Stimulated activated CD8-positive, alpha-beta memory T cell treated with anti-CD3 and anti-CD28 coated beads, Interleukin-4, amount 100 ng/mL, for 4 hours (primary cell): Measurements from ENCODE around the gene SRMS.

Source experiments
- DNase-seq, 2 donors: peaks; one replicate each; pipeline ENCODE4 v3.0.0-alpha.2; 2020; ENCODE audit warnings: low read depth in 2 of 2, low spot score in 1 of 2

The SRMS gene

GRCh38 chr20:63553933-63554290 is 6.4 kb upstream of the SRMS start, which contains the start of gene FNDC11:
TSS of gene FNDC11 (plus strand) at chr20:63554159. CDS start at chr20:63555664, 1,505 bp downstream.
- no peak for DNase-seq

- DNase-seq: peak; percentile 63 to 77
Observed at GRCh38 chr20:63553251-63553932, 5.8 kb upstream of the SRMS start.

- DNase-seq: no peak
Observed at GRCh38 chr20:63552481-63553249, 5.1 kb upstream of the SRMS start.

- DNase-seq: no peak
Observed at GRCh38 chr20:63551068-63551467, 3.5 kb upstream of the SRMS start.

- no peak for DNase-seq
Observed at GRCh38 chr20:63549679-63550282, 2.2 kb upstream of the SRMS start.

- DNase-seq: no peak
Observed at GRCh38 chr20:63549019-63549418, 1.5 kb upstream of the SRMS start.

GRCh38 chr20:63548542-63548941 is 993 bp upstream of the SRMS start:
- no peak for DNase-seq

- no peak for DNase-seq
Observed at GRCh38 chr20:63546956-63547724, 409 bp downstream of the SRMS start.

- no peak for DNase-seq
Observed at GRCh38 chr20:63546256-63546955, 1.1 kb downstream of the SRMS start.

- no peak for DNase-seq
Observed at GRCh38 chr20:63545814-63546213, 1.7 kb downstream of the SRMS start.

GRCh38 chr20:63544958-63545516 is 2.5 kb downstream of the SRMS start:
- DNase-seq: no peak

- DNase-seq: no peak
Observed at GRCh38 chr20:63544241-63544957, 3.1 kb downstream of the SRMS start.

GRCh38 chr20:63543733-63544132 is 3.8 kb downstream of the SRMS start:
- DNase-seq: no peak

GRCh38 chr20:63543131-63543530 is 4.4 kb downstream of the SRMS start:
- no peak for DNase-seq

- DNase-seq: no peak
Observed at GRCh38 chr20:63542696-63543095, 4.9 kb downstream of the SRMS start.

GRCh38 chr20:63542031-63542559 is 5.5 kb downstream of the SRMS start:
- DNase-seq: no peak

GRCh38 chr20:63541371-63541770 is 6.2 kb downstream of the SRMS start:
- DNase-seq: no peak

GRCh38 chr20:63540417-63541186 is 6.9 kb downstream of the SRMS start:
- no peak for DNase-seq
